Measurements from ENCODE around the gene GLI3. TPM values are rescaled to one million over a fixed set of nuclear protein-coding genes. Genes with fewer than 3 reads are reported as not detected.

Gene GLI3
- total and polyA plus RNA-seq, 10 of the 15 experiments (the other 5 are each of a cell fraction or from before 2014, with no cell fraction given) = 0.01 TPM; not detected in 8

- no peaks in the 10 kb centered on the region for H3K9me3 ChIP-seq (replicated peaks; ENCODE audit: control insufficient read depth, insufficient read depth, low read length)
- ATAC-seq (peak; percentile 87), DNase-seq (ENCODE audit: low read depth, low spot score) (peak; percentile 25), FAIRE-seq (peak; percentile 92)
- SMC1A ChIA-PET (ENCODE audit: uncharacterized antibody, unreplicated experiment) = interaction anchor here (0.6 to 2.5 kb wide), 35 partner anchors 8 to 1514 kb away, joined by 3 to 13 read pairs (median 4); no protein-coding TSS in a partner anchor
- in situ Hi-C loops (cut with MboI) = loop anchor here (10.0 to 25.0 kb wide), 2 partner anchors 904 to 1896 kb away; no protein-coding TSS in a partner anchor
- H3K4me1 ChIP-seq (ENCODE audit: control insufficient read depth, insufficient read depth, low read length) = no peaks in the 10 kb centered on the region
- no peak overlapping the region for H2AFZ ChIP-seq (ENCODE audit: control insufficient read depth, low read depth, low read length)
- RAD21 ChIA-PET (ENCODE audit: unreplicated experiment) = interaction anchor here (0.6 to 1.8 kb wide), 26 partner anchors 9 to 1896 kb away, joined by 3 to 17 read pairs (median 4); partner anchors contain the start of genes MRPL32 and PSMA2
- 3% methylated on average over 6 of the region's 6 CpGs for WGBS (ENCODE audit: insufficient coverage, insufficient replicate concordance, low lambda C conversion rate, missing lambda C conversion rate)
- intact Hi-C loops (cut with micrococcal nuclease; ENCODE audit: unreplicated experiment) = loop anchor here (2.0 to 5.0 kb wide), 3 partner anchors 58 to 1896 kb away; no protein-coding TSS in a partner anchor
- POLR2A ChIA-PET = interaction anchor here (0.6 to 1.0 kb wide), 3 partner anchors 10 to 949 kb away, joined by 3 read pairs; no protein-coding TSS in a partner anchor
- H3K4me3 ChIP-seq = no peak overlapping the region
- no peaks in the 10 kb centered on the region for H4K20me1 ChIP-seq (ENCODE audit: control insufficient read depth, insufficient read depth)
- H3K27ac ChIP-seq (ENCODE audit: control insufficient read depth, insufficient read depth) = no peak overlapping the region
- no peaks in the 10 kb centered on the region for H3K36me3 ChIP-seq (ENCODE audit: control insufficient read depth in 2 of 2, insufficient read depth in 2 of 2, low read length in 1 of 2)
- CTCF ChIA-PET = interaction anchor here (0.6 to 8.8 kb wide), 67 partner anchors 8 to 1907 kb away, joined by 3 to 89 read pairs (median 4); no protein-coding TSS in a partner anchor
- H3K4me2 ChIP-seq (ENCODE audit: control insufficient read depth, insufficient read depth) = no peak overlapping the region
- H3K27me3 ChIP-seq (replicated peaks in 1 of 2; ENCODE audit: control insufficient read depth in 2 of 2, insufficient read depth in 2 of 2, low read length in 1 of 2) = peaks cover 0 to 2% of the 10 kb centered on the region in 2 experiments; a peak in 1 of 4 replicates
- no peaks in the 10 kb centered on the region for H3K79me2 ChIP-seq (ENCODE audit: control insufficient read depth, insufficient read depth, low read length)
- H3K9ac ChIP-seq (ENCODE audit: control insufficient read depth, insufficient read depth, low read length) = no peak overlapping the region
- BruUV-seq (replicated peaks) = no TSS peak
- no peak for TF ChIP-seq MTA3 (IDR thresholded peaks at IDR 0.05; ENCODE audit: borderline replicate concordance, low read length)
- no peak for TF ChIP-seq RELB (IDR thresholded peaks at IDR 0.05; ENCODE audit: low read depth)
- TF ChIP-seq SMC3 (IDR thresholded peaks at IDR 0.05; ENCODE audit: borderline replicate concordance, low read length) = peak; percentile 47; the same call in 1 of the 2 replicates
- no peak for TF ChIP-seq ASH2L (IDR thresholded peaks at IDR 0.05; ENCODE audit: borderline replicate concordance, low read depth)
- TF ChIP-seq EZH2 (IDR thresholded peaks at IDR 0.05; ENCODE audit: borderline replicate concordance, control insufficient read depth, low read depth, low read length) = no peak
- no peak for TF ChIP-seq IRF4 (IDR thresholded peaks at IDR 0.05; ENCODE audit: low read depth, low read length)
- no peak for TF ChIP-seq ATF7 (IDR thresholded peaks at IDR 0.05; ENCODE audit: low read depth)
- TF ChIP-seq RUNX3 (IDR thresholded peaks at IDR 0.05; ENCODE audit: low read length) = 0 out of 2 replicates have a peak, but pooled peaks have one; percentile 7
- TF ChIP-seq IKZF1 (conservative IDR thresholded peaks at IDR 0.05) = 0 out of 2 replicates have a peak, but pooled peaks have one; percentile 28
- no peak for TF ChIP-seq TCF12 (IDR thresholded peaks at IDR 0.05; ENCODE audit: low read depth, low read length)
- TF ChIP-seq BACH1 (IDR thresholded peaks at IDR 0.05; ENCODE audit: borderline replicate concordance) = no peak
- no peak for TF ChIP-seq HDAC2 (IDR thresholded peaks at IDR 0.05)
- peak; percentile 77 for TF ChIP-seq RAD21 (IDR thresholded peaks at IDR 0.05; ENCODE audit: insufficient read depth, low read depth, low read length)
- TF ChIP-seq BCLAF1 (IDR thresholded peaks at IDR 0.05) = no peak
- no peak for TF ChIP-seq CHD1 (IDR thresholded peaks at IDR 0.05; ENCODE audit: low read depth, low read length)
- no peak for TF ChIP-seq RB1 (IDR thresholded peaks at IDR 0.05; ENCODE audit: borderline replicate concordance)
- no peak for TF ChIP-seq TAF1 (IDR thresholded peaks at IDR 0.05; ENCODE audit: borderline replicate concordance, low read depth, low read length)
- TF ChIP-seq LARP7 (IDR thresholded peaks at IDR 0.05) = no peak
- TF ChIP-seq BHLHE40 (IDR thresholded peaks at IDR 0.05; ENCODE audit: borderline replicate concordance in 1 of 2, low read depth in 2 of 2, low read length in 1 of 2) = no peak
- no peak for TF ChIP-seq RAD51 (IDR thresholded peaks at IDR 0.05)
- TF ChIP-seq NFXL1 (IDR thresholded peaks at IDR 0.05; ENCODE audit: borderline replicate concordance) = no peak
- no peak for TF ChIP-seq NFIC (IDR thresholded peaks at IDR 0.05; ENCODE audit: low read depth, low read length)
Observed at GRCh38 chr7:41940760-41941343, 296.2 kb downstream of the GLI3 start.

Data from GM12878 (cell line).